Subcutaneous abdominal adipose tissue (tissue), 5 donors: ENCODE measurements around the gene RGS8.

ENCODE experiments used
- H3K27ac ChIP-seq: one replicate; pipeline ENCODE4 v1.7.0; 2013; ENCODE audit warnings: low read depth, mild to moderate bottlenecking, inconsistent platforms, low read length, moderate library complexity
- H3K27me3 ChIP-seq, 5 donors: one replicate each; pipeline ENCODE4 v1.7.0; 2013; ENCODE audit warnings: low read length in 5 of 5, inconsistent platforms in 1 of 5; ENCODE audit not compliant: control insufficient read depth in 5 of 5, insufficient read depth in 4 of 5
- H3K36me3 ChIP-seq, 5 donors: one replicate each; pipeline ENCODE4 v1.7.0; 2013; ENCODE audit warnings: low read length in 5 of 5; ENCODE audit not compliant: control insufficient read depth in 5 of 5, insufficient read depth in 5 of 5
- H3K4me1 ChIP-seq, 5 donors: one replicate each; pipeline ENCODE4 v1.7.0; 2013; ENCODE audit warnings: low read length in 5 of 5, mild to moderate bottlenecking in 3 of 5, moderate library complexity in 1 of 5; ENCODE audit not compliant: control insufficient read depth in 5 of 5, insufficient read depth in 5 of 5
- H3K4me3 ChIP-seq, 5 donors: one replicate each; pipeline ENCODE4 v1.7.0; 2013; ENCODE audit warnings: low read length in 5 of 5, low read depth in 1 of 5
- H3K9ac ChIP-seq, 5 donors: one replicate each; pipeline ENCODE4 v1.7.0; 2013; ENCODE audit warnings: low read length in 5 of 5, mild to moderate bottlenecking in 4 of 5, moderate library complexity in 3 of 5
- H3K9me3 ChIP-seq, 5 donors: one replicate each; pipeline ENCODE4 v1.7.0; 2013; ENCODE audit warnings: low read length in 5 of 5; ENCODE audit not compliant: control insufficient read depth in 5 of 5
- donor health status: healthy.
- donor health status: healthy.
- donor health status: healthy.
- donor health status: healthy.
- donor health status: healthy.

RGS8 gene

GRCh38 chr1:182686446-182686845 lies 2.1 kb upstream of the RGS8 start:
- H3K4me1 ChIP-seq = no peaks in the 10 kb centered on the region
- peaks cover 7 to 27% (median 23%) of the 10 kb centered on the region in 5 donors for H3K27me3 ChIP-seq
- H3K36me3 ChIP-seq = no peaks in the 10 kb centered on the region
- peaks cover 0 to 5% (median 3%) of the 10 kb centered on the region in 5 donors for H3K9me3 ChIP-seq
- no peak overlapping the region for H3K9ac ChIP-seq
- no peak overlapping the region for H3K4me3 ChIP-seq
- H3K27ac ChIP-seq = no peak overlapping the region

GRCh38 chr1:182685215-182685614 lies 828 bp upstream of the RGS8 start:
- peaks cover 7 to 36% (median 27%) of the 10 kb centered on the region in 5 donors for H3K27me3 ChIP-seq
- H3K9me3 ChIP-seq = no peaks in the 10 kb centered on the region
- H3K9ac ChIP-seq = no peak overlapping the region
- no peak overlapping the region for H3K27ac ChIP-seq
- H3K4me3 ChIP-seq = no peak overlapping the region
- H3K4me1 ChIP-seq = no peaks in the 10 kb centered on the region
- no peaks in the 10 kb centered on the region for H3K36me3 ChIP-seq

GRCh38 chr1:182682898-182683501 lies 1.4 kb downstream of the RGS8 start:
- H3K9ac ChIP-seq = no peak overlapping the region
- no peaks in the 10 kb centered on the region for H3K9me3 ChIP-seq
- no peak overlapping the region for H3K4me3 ChIP-seq
- H3K4me1 ChIP-seq = peaks cover 0 to 2% (median 0%) of the 10 kb centered on the region in 5 donors
- H3K36me3 ChIP-seq = no peaks in the 10 kb centered on the region
- H3K27me3 ChIP-seq = peaks cover 7 to 46% (median 24%) of the 10 kb centered on the region in 5 donors
- H3K27ac ChIP-seq = no peak overlapping the region

- Histone ChIP-seq H3K27ac (no peak overlapping the region), H3K4me1 (peaks cover 0 to 2% (median 0%) of the 10 kb centered on the region in 5 donors), H3K4me3 (no peak overlapping the region), H3K9me3 (no peaks in the 10 kb centered on the region), H3K9ac (no peak overlapping the region), H3K36me3 (no peaks in the 10 kb centered on the region), H3K27me3 (peaks cover 7 to 46% (median 24%) of the 10 kb centered on the region in 5 donors)
Measured at GRCh38 chr1:182682406-182682805, 2.0 kb downstream of the RGS8 start.

GRCh38 chr1:182681568-182681912 lies 2.8 kb downstream of the RGS8 start:
- Histone ChIP-seq H3K9ac (no peak overlapping the region), H3K4me3 (no peak overlapping the region), H3K9me3 (no peaks in the 10 kb centered on the region), H3K27me3 (peaks cover 7 to 46% (median 24%) of the 10 kb centered on the region in 5 donors), H3K27ac (no peak overlapping the region), H3K4me1 (peaks cover 0 to 2% (median 0%) of the 10 kb centered on the region in 5 donors), H3K36me3 (no peaks in the 10 kb centered on the region)

GRCh38 chr1:182680901-182681567 lies 3.4 kb downstream of the RGS8 start:
- no peaks in the 10 kb centered on the region for H3K36me3 ChIP-seq
- no peaks in the 10 kb centered on the region for H3K9me3 ChIP-seq
- no peak overlapping the region for H3K4me3 ChIP-seq
- no peak overlapping the region for H3K9ac ChIP-seq
- peaks cover 0 to 7% (median 2%) of the 10 kb centered on the region in 5 donors for H3K4me1 ChIP-seq
- H3K27ac ChIP-seq = no peak overlapping the region
- peaks cover 7 to 46% (median 24%) of the 10 kb centered on the region in 5 donors for H3K27me3 ChIP-seq

GRCh38 chr1:182680408-182680807 lies 4.0 kb downstream of the RGS8 start:
- Histone ChIP-seq H3K9ac (no peak overlapping the region), H3K9me3 (no peaks in the 10 kb centered on the region)

GRCh38 chr1:182679684-182680083 lies 4.7 kb downstream of the RGS8 start:
- Histone ChIP-seq H3K9me3 (no peaks in the 10 kb centered on the region), H3K36me3 (no peaks in the 10 kb centered on the region)

More at GRCh38 chr1:182680408-182680807, 4.0 kb downstream of the RGS8 start:
- no peaks in the 10 kb centered on the region for H3K36me3 ChIP-seq
- H3K4me3 ChIP-seq = no peak overlapping the region
- H3K27me3 ChIP-seq = peaks cover 7 to 42% (median 20%) of the 10 kb centered on the region in 5 donors
- no peak overlapping the region for H3K27ac ChIP-seq
- peaks cover 0 to 10% (median 2%) of the 10 kb centered on the region in 5 donors for H3K4me1 ChIP-seq

GRCh38 chr1:182677397-182678098 lies 6.8 kb downstream of the RGS8 start:
- no peak overlapping the region for H3K27ac ChIP-seq
- no peak overlapping the region for H3K9ac ChIP-seq
- peaks cover 0 to 28% (median 5%) of the 10 kb centered on the region in 5 donors for H3K27me3 ChIP-seq
- no peaks in the 10 kb centered on the region for H3K36me3 ChIP-seq
- H3K4me1 ChIP-seq = peaks cover 2 to 11% (median 5%) of the 10 kb centered on the region in 5 donors
- H3K9me3 ChIP-seq = no peaks in the 10 kb centered on the region
- no peak overlapping the region for H3K4me3 ChIP-seq

More at GRCh38 chr1:182679684-182680083, 4.7 kb downstream of the RGS8 start:
- H3K4me1 ChIP-seq = peaks cover 2 to 11% (median 3%) of the 10 kb centered on the region in 5 donors
- H3K27me3 ChIP-seq = peaks cover 7 to 37% (median 18%) of the 10 kb centered on the region in 5 donors
- H3K27ac ChIP-seq = no peak overlapping the region
- H3K4me3 ChIP-seq = no peak overlapping the region
- no peak overlapping the region for H3K9ac ChIP-seq

GRCh38 chr1:182676274-182676673 lies 8.1 kb downstream of the RGS8 start:
- no peaks in the 10 kb centered on the region for H3K36me3 ChIP-seq
- peaks cover 2 to 11% (median 5%) of the 10 kb centered on the region in 5 donors for H3K4me1 ChIP-seq
- H3K9me3 ChIP-seq = no peaks in the 10 kb centered on the region
- peaks cover 0 to 24% (median 5%) of the 10 kb centered on the region in 5 donors for H3K27me3 ChIP-seq
- H3K27ac ChIP-seq = no peak overlapping the region
- H3K4me3 ChIP-seq = no peak overlapping the region
- H3K9ac ChIP-seq = no peak overlapping the region
